ENCODE measurements around the gene THAP4.

DNA sequence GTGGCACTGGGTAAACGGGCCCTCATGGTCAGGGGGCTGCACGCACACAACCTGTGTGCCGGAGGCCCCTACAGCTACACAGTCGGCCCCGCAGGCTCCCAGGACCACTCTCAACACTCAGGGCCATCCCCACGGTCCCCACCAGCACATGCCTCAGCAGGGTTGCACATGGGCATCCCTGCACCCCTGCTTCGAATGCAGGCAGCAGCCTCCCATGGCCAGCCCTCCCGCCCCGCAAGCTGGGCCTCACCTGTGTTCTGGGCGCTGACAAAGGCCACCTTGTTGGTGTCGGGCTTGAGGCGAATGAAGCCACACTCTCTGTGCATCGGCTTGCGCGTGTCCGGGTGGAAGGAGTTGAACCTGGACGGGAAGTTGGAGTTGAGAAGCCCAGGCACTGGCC, 34.2 kb downstream of the THAP4 start:
- TF ChIP-seq, protein P1, sequence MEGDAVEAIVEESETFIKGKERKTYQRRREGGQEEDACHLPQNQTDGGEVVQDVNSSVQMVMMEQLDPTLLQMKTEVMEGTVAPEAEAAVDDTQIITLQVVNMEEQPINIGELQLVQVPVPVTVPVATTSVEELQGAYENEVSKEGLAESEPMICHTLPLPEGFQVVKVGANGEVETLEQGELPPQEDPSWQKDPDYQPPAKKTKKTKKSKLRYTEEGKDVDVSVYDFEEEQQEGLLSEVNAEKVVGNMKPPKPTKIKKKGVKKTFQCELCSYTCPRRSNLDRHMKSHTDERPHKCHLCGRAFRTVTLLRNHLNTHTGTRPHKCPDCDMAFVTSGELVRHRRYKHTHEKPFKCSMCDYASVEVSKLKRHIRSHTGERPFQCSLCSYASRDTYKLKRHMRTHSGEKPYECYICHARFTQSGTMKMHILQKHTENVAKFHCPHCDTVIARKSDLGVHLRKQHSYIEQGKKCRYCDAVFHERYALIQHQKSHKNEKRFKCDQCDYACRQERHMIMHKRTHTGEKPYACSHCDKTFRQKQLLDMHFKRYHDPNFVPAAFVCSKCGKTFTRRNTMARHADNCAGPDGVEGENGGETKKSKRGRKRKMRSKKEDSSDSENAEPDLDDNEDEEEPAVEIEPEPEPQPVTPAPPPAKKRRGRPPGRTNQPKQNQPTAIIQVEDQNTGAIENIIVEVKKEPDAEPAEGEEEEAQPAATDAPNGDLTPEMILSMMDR (IDR thresholded peaks at IDR 0.05; ENCODE audit: low read depth, low read length) = no peak
- TF ChIP-seq EZH2phosphoT487 (IDR thresholded peaks at IDR 0.05; ENCODE audit: low read depth) = no peak
